GM12891 (cell line): ENCODE results near the gene NT5M.

Experiments
- DNase-seq: peaks from one replicate; pipeline ENCODE4 v3.0.0; 2011; ENCODE audit warnings: low spot score; ENCODE audit not compliant: insufficient read length
- FAIRE-seq: peaks from 2 replicates; lab custom pipeline; 2011; peaks lifted over from hg19 to GRCh38; lab: Jason Lieb, UNC
- PAX5 ChIP-seq: IDR thresholded peaks from 2 replicates; pipeline ENCODE4 v1.6.1; 2011; ENCODE audit warnings: low read length, moderate library complexity, mild to moderate bottlenecking; ENCODE audit not compliant: insufficient read depth, severe bottlenecking
- POLR2A ChIP-seq: IDR thresholded peaks from 2 replicates; pipeline ENCODE4 v1.6.1; 2011; ENCODE audit warnings: low read depth, low read length, control low read depth
- POLR2AphosphoS5 ChIP-seq: IDR thresholded peaks from 2 replicates; pipeline ENCODE4 v1.6.1; 2011; ENCODE audit warnings: low read depth, low read length, control low read depth
- POU2F2 ChIP-seq: IDR thresholded peaks from 2 replicates; pipeline ENCODE4 v1.6.1; 2011; ENCODE audit warnings: low read depth, mild to moderate bottlenecking, control low read depth, low read length, moderate library complexity
- SPI1 ChIP-seq: IDR thresholded peaks from 2 replicates; pipeline ENCODE4 v1.6.1; 2011; ENCODE audit warnings: low read depth, low read length, control low read depth
- TAF1 ChIP-seq: IDR thresholded peaks from 2 replicates; pipeline ENCODE4 v1.6.1; 2011; ENCODE audit warnings: low read depth, low read length, control low read depth

NT5M gene

GRCh38 chr17:17347234-17347955 is 44.2 kb downstream of the NT5M start:
- FAIRE-seq (no peak), DNase-seq (no peak)
- no peak for TF ChIP-seq POLR2A
- no peak for TF ChIP-seq POU2F2
- TF ChIP-seq TAF1 = no peak
- no peak for TF ChIP-seq SPI1
- TF ChIP-seq POLR2AphosphoS5 = no peak
- no peak for TF ChIP-seq PAX5

DNA sequence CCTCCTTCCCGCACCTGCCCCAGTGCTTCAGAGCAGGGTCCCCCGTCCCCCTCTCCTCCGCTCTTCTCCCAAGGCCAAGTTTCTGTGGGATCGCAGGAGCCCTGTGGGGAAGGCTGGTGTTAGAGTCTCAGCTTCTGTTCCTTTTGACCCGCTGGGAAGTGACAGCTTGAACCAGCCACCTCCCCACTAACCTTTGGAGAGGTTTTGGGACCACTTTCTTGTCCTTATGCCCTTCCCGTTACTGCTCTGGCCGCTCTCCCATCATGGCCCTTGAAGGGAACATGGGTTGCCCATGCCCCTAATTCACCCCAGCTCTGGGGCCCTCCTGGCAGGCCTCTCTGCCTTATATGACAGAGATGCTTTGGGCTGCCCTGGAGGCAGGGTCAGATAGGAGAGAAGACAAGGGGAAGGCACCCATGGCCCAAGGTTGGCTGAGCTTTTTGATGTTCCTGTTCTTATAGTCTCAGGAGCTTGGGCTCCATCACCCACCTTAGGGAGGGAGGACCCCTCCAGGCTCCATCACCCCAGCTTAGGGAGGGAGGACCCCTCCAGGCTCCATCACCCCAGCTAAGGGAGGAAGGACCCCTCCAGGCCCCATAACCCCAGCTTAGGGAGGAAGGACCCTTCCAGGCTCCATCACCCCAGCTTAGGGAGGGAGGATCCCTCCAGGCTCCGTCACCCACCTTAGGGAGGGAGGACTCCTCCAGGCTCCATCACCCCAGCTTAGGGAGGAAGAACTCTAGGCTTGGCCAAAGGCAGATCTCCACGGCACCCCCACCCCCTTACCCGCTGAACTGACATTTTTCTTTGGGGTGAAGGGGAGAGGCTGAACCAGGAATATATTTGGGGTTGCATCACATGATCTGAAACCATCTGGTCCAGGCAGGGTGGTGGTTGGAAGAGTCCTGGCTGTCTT is 45.0 kb downstream of the NT5M start:
- no peak for DNase-seq
- TF ChIP-seq POLR2A (no peak), PAX5 (no peak), POU2F2 (no peak), TAF1 (no peak), SPI1 (no peak), POLR2AphosphoS5 (no peak)
- no peak for FAIRE-seq

DNA sequence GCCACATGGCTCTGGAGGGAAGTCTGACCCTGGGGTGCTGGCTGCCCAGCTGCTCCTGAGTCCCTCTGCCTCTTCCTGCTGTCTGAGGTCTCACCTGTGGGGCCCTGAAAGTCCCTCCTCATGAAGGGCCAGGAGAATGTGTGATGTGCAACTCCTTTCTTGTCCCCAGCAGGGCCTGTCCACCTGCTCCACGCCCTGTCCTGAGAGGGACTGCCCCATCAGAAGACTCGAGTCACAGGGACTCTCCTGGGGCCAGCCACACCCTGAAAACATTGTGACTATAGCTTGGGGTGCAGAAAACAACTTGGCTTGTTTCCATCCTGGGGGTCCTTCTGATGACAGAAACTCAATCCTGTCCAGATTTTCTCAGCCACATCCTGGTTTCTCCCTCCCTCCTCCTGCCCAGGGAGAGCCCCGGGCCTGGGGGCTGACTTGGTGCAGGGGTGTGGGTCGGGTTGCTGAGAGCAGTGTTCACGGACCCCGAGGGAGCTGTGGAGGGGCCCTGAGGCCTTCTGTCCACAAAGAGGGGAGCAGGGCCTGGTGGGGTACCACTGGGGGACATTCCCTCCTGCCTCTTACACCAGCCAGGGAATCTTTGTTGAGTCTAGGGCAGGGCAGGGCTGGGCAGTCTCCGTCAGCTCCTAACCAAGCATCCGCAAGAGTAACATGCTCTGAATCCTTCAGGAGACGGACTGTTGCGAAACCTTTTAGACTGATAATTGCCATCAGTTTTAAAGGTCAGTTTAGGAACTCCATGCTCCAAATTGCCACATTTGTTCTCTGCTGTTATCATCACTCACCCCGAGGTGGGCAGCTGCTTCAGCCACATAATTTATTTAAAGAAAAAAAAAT is 45.9 kb downstream of the NT5M start:
- DNase-seq = no peak
- no peak for FAIRE-seq
- TF ChIP-seq TAF1 (no peak), POLR2AphosphoS5 (no peak), SPI1 (no peak), POU2F2 (no peak), PAX5 (no peak), POLR2A (no peak)

- FAIRE-seq (no peak), DNase-seq (no peak)
- TF ChIP-seq POLR2AphosphoS5 = no peak
- TF ChIP-seq SPI1 = no peak
- no peak for TF ChIP-seq TAF1
- TF ChIP-seq POU2F2 = no peak
- no peak for TF ChIP-seq POLR2A
- TF ChIP-seq PAX5 = no peak
Measured at GRCh38 chr17:17349724-17350106, 46.5 kb downstream of the NT5M start.

DNA sequence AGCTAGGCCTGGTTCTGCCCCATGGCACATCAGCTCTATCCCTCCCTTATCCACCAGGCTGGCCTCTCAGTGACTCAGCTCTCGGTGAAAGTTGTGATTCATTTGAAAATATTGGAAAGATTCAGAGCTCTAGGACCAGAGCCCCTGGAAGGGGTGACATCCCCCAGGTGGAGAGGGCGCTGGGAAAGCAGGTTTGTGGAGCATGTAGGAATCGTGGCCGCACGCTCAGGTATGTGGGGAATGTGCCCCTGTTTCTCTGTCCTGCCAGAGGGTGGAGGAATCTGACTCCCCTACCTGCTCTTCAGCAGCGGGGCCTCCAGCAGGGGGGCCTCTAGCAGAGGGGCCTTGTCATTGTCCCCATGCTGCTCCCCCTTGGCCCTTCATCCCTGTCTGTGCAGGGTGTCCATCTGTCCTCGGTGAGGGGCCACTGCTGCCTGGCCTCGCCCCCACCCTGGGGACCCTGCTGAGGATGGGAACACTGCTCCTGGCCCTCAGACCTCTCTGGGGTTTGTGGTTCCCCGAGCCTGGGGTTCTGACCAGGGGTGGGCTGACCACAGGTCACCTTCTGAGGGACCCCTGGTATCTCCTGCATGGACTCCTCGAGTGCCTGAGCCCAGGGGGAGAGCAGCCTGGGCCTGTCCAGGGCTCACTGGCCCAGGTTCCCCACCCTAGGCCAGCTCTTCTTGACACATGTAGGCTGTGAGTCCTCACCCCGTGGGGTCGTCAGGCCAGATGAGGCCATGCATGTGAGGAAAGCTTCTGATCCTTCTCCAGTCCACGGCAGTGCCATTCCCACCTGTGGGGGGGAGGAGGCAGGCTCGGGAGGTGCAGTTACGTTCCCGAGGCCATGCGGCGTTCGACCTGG is 47.5 kb downstream of the NT5M start:
- no peak for FAIRE-seq
- TF ChIP-seq POLR2AphosphoS5 (no peak), SPI1 (no peak), TAF1 (no peak), PAX5 (no peak), POLR2A (no peak), POU2F2 (no peak)
- DNase-seq = no peak

DNA sequence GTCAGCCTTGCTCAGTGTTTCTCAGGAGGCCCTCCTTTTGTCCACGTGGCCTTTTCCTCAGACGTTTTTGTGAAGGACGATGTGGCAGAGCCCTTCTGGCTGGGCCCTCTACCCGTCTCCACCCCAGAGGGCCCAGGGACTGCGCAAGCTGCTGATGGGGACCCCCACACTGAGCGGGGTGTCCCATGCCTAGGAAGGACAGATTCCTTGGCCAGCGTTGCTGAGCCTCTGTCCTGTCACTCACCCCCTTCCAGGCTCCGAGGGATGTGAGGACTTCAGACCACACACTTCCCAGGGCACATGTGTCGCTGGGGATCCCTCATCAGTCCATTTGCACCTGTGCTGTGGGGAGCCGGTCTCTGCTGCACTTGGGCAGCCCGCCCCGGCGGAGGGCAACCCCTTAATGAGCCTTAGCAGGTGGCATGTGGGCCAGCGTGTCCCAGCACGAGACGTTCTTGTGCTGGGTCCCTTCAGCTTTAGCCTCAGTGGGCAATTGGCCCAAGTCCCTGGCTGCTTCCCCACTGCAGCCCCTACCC is 48.3 kb downstream of the NT5M start:
- FAIRE-seq = no peak
- no peak for TF ChIP-seq SPI1
- TF ChIP-seq PAX5 = no peak
- no peak for TF ChIP-seq TAF1
- no peak for TF ChIP-seq POLR2A
- TF ChIP-seq POU2F2 = no peak
- no peak for TF ChIP-seq POLR2AphosphoS5

DNA sequence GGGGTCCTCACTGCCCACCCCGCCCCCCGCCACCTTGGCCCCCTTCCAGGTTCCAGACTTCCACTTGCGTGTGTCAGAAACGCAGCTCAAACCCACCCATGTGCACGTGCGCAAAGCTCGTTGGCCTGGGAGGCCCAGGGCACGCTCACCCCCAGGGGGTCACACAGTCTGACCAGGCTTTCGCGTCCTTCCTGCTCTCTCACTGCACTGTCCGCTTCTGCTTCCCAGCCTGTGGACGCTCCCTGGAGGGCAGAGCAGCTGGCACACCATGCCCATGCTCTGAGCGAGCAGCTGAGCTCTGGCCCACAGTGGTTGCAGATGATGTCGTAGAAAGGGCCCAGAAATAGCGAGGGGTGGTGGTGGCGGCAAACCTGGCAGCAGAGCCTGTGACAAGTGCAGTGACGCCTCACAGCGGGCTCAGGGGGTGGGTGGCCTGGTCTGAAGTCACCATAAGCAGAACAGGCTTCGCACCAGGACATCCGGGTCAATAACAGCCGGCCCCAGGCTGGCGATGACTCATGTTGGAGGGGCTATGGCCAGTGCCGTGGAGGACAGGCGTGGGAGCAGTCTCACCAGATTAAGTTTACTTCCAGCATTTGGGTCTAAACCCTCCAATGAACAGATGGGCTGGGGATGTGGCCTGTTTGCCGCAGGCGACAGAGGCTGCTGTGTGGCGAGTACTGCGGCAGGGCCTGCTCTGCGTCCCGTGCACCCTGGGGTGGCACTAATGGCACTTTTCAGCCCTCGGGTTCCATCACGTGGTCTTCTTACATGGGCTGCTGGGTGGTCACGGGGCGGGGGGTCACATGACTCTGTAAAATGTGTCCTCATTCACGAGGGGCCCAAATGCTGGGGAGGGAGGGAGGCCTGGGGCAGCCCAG is 49.0 kb downstream of the NT5M start:
- no peak for FAIRE-seq
- no peak for TF ChIP-seq TAF1

More for the DNA sequence above, 48.3 kb downstream of the NT5M start:
- DNase-seq = no peak

More for the DNA sequence above, 49.0 kb downstream of the NT5M start:
- DNase-seq = no peak
